GM19043 (cell line): Measurements from ENCODE around the gene UPF1.
"Not testable (repeated sequence)": the region's sequence is repeated elsewhere in the genome, so short reads cannot be mapped to it uniquely, and the experiment has no call there.

ENCODE experiments used
- ATAC-seq: cut with Tn5 transposase; IDR thresholded peaks from one replicate; pipeline ENCODE4 v1.9.1; 2021; ENCODE audit warnings: low read depth; ENCODE audit not compliant: unreplicated experiment

UPF1 gene

GRCh38 chr19:18798384-18799352, 33.1 kb upstream of the UPF1 start:
- no peak for ATAC-seq

DNA sequence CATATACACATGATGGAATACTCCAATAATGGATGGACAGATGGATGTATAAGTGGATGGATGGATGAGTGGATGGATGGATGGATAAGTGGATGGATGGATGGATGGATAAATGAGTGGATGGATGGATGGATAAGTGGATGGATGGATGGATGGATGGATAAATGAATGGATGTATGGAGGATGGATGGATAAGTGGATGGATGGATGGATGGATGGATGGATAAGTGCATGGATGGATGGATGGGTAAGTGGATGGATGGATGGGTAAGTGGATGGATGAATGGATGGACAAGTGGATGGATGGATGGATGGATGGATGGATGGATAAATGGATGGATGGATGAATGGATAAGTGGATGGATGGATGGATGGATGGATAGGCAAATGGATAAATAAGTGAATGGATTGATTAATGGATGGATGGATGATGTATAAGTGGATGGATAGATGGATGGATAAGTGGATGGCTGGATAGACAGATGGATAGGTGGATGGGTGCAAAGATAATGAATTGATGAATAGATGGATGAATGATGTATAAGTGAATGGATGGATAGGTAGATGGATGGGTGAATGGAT, 32.3 kb upstream of the UPF1 start:
- ATAC-seq = no peak

GRCh38 chr19:18800079-18800478, 31.7 kb upstream of the UPF1 start:
- ATAC-seq = no peak

DNA sequence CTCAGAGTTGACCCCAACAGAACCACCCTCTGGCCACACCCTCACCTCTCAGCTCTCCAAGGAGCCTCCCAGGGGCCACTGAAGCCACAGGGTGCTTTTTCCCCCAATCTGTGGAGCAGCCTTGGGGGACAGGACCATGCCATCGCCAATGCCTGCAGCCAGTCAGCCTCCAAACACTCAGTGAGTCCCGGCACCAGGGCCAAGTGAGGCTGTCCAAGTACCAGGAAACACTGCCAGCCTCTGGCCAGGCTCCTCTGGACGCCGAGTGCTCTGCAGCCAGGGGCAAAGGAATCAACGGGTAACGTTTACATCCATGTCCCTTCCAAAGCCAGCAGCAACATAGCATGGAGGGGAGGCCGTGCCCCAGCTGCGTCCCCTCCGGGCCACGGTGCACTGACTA, 31.1 kb upstream of the UPF1 start:
- ATAC-seq = no peak

GRCh38 chr19:18802354-18802753, 29.4 kb upstream of the UPF1 start:
- no peak for ATAC-seq

- ATAC-seq = no peak
Observed at GRCh38 chr19:18803550-18804138, 28.1 kb upstream of the UPF1 start.

GRCh38 chr19:18804139-18804601, 27.6 kb upstream of the UPF1 start:
- ATAC-seq = no peak

DNA sequence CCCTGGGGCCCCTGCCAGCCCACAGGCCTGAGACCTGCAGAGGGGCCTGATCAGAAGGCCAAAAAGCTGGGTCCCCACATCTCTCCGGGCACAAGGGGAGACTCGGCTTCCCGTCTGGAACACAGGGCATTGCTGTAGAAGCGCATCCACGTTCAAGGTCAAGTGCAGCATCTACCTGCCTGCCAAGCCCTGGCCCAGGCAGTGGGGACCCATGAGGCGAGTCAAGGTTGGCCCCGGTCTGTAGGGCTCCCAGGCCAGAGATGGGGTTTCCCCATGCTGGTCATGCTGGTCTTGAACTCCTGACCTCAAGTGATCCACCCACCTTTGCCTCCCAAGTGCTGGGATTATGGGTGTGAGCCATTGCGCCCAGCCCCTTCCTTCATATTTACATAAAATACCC, 27.1 kb upstream of the UPF1 start:
- no peak for ATAC-seq

- ATAC-seq = no peak
Observed at GRCh38 chr19:18807861-18808331, 23.9 kb upstream of the UPF1 start.

GRCh38 chr19:18809149-18809868, 22.4 kb upstream of the UPF1 start:
- no peak for ATAC-seq

- not testable (repeated sequence) for ATAC-seq
Observed at GRCh38 chr19:18811638-18812037, 20.1 kb upstream of the UPF1 start.

GRCh38 chr19:18814063-18814462, 17.7 kb upstream of the UPF1 start:
- no peak for ATAC-seq

DNA sequence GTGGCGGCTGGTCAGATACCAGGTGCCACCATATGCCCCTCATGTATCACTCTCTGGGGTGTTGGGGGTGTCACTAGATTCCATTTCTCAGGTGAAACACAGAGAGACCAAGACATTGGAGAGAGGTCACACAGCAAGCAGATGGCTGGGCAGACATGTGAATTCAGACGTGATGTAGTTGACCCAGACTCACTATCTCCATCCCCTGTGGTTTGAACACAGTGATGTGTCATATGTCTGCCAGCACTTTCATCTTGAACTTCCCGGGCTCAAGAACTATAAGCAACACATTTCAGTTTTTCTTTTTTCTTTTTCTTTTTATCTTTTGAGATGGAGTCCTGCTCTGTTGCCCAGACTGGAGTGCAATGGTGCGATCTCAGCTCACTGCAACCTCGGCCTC, 16.1 kb upstream of the UPF1 start:
- ATAC-seq = no peak

GRCh38 chr19:18816645-18817044, 15.1 kb upstream of the UPF1 start:
- not testable (repeated sequence) for ATAC-seq

DNA sequence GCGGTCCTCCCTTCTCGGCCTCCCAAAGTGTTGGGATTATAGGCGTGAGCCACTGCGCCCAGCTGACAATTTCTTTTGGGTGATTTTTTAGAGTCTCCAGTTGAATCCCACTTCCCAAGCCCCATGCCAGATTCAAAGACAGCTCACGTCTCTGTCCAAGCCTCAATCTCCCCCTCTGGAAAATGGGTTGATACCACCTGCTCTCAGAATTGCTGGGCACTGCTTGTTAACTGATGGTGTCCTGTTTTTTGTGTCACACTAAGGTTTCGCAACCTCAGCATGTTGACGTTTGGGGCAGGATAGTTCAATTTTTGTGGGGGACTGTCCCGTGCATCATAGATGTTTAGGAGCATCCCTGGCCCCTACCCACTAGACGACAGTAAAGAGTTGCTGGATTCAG, 14.2 kb upstream of the UPF1 start:
- ATAC-seq = no peak

GRCh38 chr19:18828786-18829185, 3.0 kb upstream of the UPF1 start:
- ATAC-seq = no peak

- no peak for ATAC-seq
Observed at GRCh38 chr19:18830488-18830887, 1.3 kb upstream of the UPF1 start.

- peak; percentile 10 for ATAC-seq
Observed at GRCh38 chr19:18832306-18833140, 764 bp downstream of the UPF1 start.

DNA sequence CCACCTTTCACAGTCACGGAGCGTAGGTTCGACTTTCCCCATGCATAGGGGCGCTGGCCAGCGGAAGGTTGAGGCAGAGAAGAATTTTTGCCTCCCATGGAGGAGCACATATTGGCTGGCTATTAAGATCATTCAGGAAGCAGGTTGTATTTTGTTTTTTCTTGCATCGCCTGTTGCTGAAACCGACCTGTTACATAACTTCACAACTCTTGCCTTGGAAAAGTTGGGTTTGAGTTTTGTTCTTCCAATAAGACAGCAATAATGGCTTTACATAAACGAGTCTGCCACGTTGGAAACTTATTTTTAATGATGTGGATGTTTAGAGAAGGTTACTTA, 1.4 kb downstream of the UPF1 start:
- ATAC-seq = no peak
